ENCODE results near the gene RUFY3.

GRCh38 chr4:70849291-70849690, 127.5 kb downstream of the RUFY3 start:
- TF ChIP-seq CTCF (IDR thresholded peaks at IDR 0.05; ENCODE audit: low read length) (no peak), EZH2phosphoT487 (IDR thresholded peaks at IDR 0.05; ENCODE audit: low read length) (no peak), EZH2 (optimal IDR thresholded peaks at IDR 0.05; ENCODE audit: low read depth, low read length) (no peak)
